SK-N-SH (cell line): ENCODE data around the gene CDKN1A. TPM values are rescaled to one million over a fixed set of nuclear protein-coding genes. Genes with fewer than 3 reads are reported as not detected.
"Not testable (repeated sequence)": the region's sequence is repeated elsewhere in the genome, so short reads cannot be mapped to it uniquely, and the experiment has no call there.

Source experiments
- CTCF ChIA-PET: fragments of 300-600, 350-600 bp; formaldehyde crosslinking; extraction: SDS; loops from one replicate; lab custom pipeline; 2021; lab: Yijun Ruan, JAX
- POLR2A ChIA-PET: fragments of 350-600 bp; sonication (Branson Sonifier 250); formaldehyde crosslinking; extraction: SDS; loops from one replicate; lab custom pipeline; 2020; ENCODE audit warnings: antibody characterized with exemption, inconsistent platforms; lab: Yijun Ruan, JAX
- DNase-seq: peaks from one replicate; pipeline ENCODE4 v3.0.0; 2012
- H2AFZ ChIP-seq: fragments of 200-600 bp; sonication (generic); 2 replicates; pipeline ENCODE4 v1.8.1; 2016; ENCODE audit warnings: antibody characterized with exemption, mild to moderate bottlenecking, low read depth
- H3F3A ChIP-seq: fragments of 200-600 bp; sonication (generic); replicated peaks from 2 replicates; pipeline ENCODE3; 2016; ENCODE audit warnings: antibody characterized with exemption, mild to moderate bottlenecking; ENCODE audit not compliant: insufficient read depth
- H3K27ac ChIP-seq, 2 experiments: fragments of 200-500 bp in 1 of 2; fragments of 200-600 bp in 1 of 2; sonication (Bioruptor generic) in 1 of 2; sonication (generic), shearing (Covaris generic) in 1 of 2; 2 replicates each; pipeline versions ENCODE4 v1.5.1 to v1.6.1; 2014 to 2016; ENCODE audit warnings: low read depth in 2 of 2, inconsistent platforms in 1 of 2, low read length in 1 of 2, mild to moderate bottlenecking in 1 of 2, mixed read lengths in 1 of 2
- H3K27me3 ChIP-seq: fragments of 200-600 bp; sonication (generic), shearing (Covaris generic); 2 replicates; pipeline ENCODE4 v1.6.1; 2016; ENCODE audit warnings: mixed run types; ENCODE audit not compliant: insufficient read depth
- H3K36me3 ChIP-seq, 2 experiments: fragments of 200-500 bp in 1 of 2; fragments of 200-600 bp in 1 of 2; sonication (Bioruptor generic) in 1 of 2; sonication (generic) in 1 of 2; replicated peaks in 1 of 2; 2 replicates each; pipeline versions ENCODE3 to v1.5.1; 2014 to 2016; ENCODE audit warnings: low read length in 1 of 2, mild to moderate bottlenecking in 1 of 2; ENCODE audit not compliant: insufficient read depth in 2 of 2, control insufficient read depth in 1 of 2
- H3K4me1 ChIP-seq, 2 experiments: fragments of 200-500 bp in 1 of 2; fragments of 200-600 bp in 1 of 2; sonication (Bioruptor generic) in 1 of 2; sonication (generic), shearing (Covaris generic) in 1 of 2; 2 replicates each; pipeline versions ENCODE4 v1.5.1 to v1.6.1; 2014 to 2016; ENCODE audit warnings: low read depth in 1 of 2, low read length in 1 of 2, mixed run types in 1 of 2; ENCODE audit not compliant: insufficient read depth in 2 of 2, control insufficient read depth in 1 of 2
- H3K4me2 ChIP-seq: fragments of 200-600 bp; sonication (generic), shearing (Covaris generic); 2 replicates; pipeline ENCODE4 v1.6.1; 2017; ENCODE audit warnings: mixed run types
- H3K4me3 ChIP-seq, 2 experiments: fragments of 200-500 bp in 1 of 2; fragments of 200-600 bp in 1 of 2; sonication (Bioruptor generic) in 1 of 2; sonication (generic), shearing (Covaris generic) in 1 of 2; 2 replicates each; pipeline versions ENCODE4 v1.5.1 to v1.8.1; 2014 to 2016; ENCODE audit warnings: low read depth in 2 of 2, inconsistent platforms in 1 of 2, low read length in 1 of 2, mild to moderate bottlenecking in 1 of 2, mixed read lengths in 1 of 2, moderate library complexity in 1 of 2
- H3K79me2 ChIP-seq: fragments of 200-600 bp; sonication (generic); 2 replicates; pipeline ENCODE4 v1.8.1; 2017; ENCODE audit warnings: mild to moderate bottlenecking; ENCODE audit not compliant: insufficient read depth
- H3K9ac ChIP-seq: fragments of 200-600 bp; sonication (generic); 2 replicates; pipeline ENCODE4 v1.6.1; 2017; ENCODE audit warnings: mixed run types
- H3K9me2 ChIP-seq: fragments of 200-600 bp; sonication (generic); 2 replicates; pipeline ENCODE4 v1.6.1; 2017; ENCODE audit warnings: mixed run types
- H3K9me3 ChIP-seq: fragments of 200-600 bp; sonication (generic); 2 replicates; pipeline ENCODE4 v1.6.1; 2017; ENCODE audit warnings: mixed run types, mild to moderate bottlenecking, moderate library complexity
- H4K20me1 ChIP-seq: fragments of 200-600 bp; sonication (generic); 2 replicates; pipeline ENCODE4 v1.6.1; 2017; ENCODE audit warnings: mild to moderate bottlenecking, mixed run types; ENCODE audit not compliant: insufficient read depth
- CHD2 ChIP-seq: fragments of 150-350 bp; IDR thresholded peaks from 2 replicates; pipeline ENCODE4 v1.6.1; 2018; ENCODE audit warnings: low read length; ENCODE audit not compliant: partially characterized antibody
- ELF1 ChIP-seq: IDR thresholded peaks from 2 replicates; pipeline ENCODE4 v1.4.0; 2012
- FOSL2 ChIP-seq: IDR thresholded peaks from 2 replicates; pipeline ENCODE4 v1.4.0; 2012; ENCODE audit warnings: low read depth, mild to moderate bottlenecking, moderate library complexity, borderline replicate concordance
- MAX ChIP-seq: IDR thresholded peaks from 2 replicates; pipeline ENCODE4 v1.4.0; 2012; ENCODE audit warnings: low read depth
- MXI1 ChIP-seq: IDR thresholded peaks from 2 replicates; pipeline ENCODE4 v1.6.1; 2012; ENCODE audit warnings: mild to moderate bottlenecking, low read depth, low read length, improper control_type of control experiment
- POLR2AphosphoS5 ChIP-seq: IDR thresholded peaks from 2 replicates; pipeline ENCODE4 v1.6.1; 2012; ENCODE audit warnings: low read depth, low read length
- RAD21 ChIP-seq: IDR thresholded peaks from 2 replicates; pipeline ENCODE4 v1.6.1; 2012; ENCODE audit warnings: mild to moderate bottlenecking, low read length
- RCOR1 ChIP-seq: fragments of 150-350 bp; IDR thresholded peaks from 2 replicates; pipeline ENCODE4 v1.6.1; 2017; ENCODE audit warnings: antibody characterized with exemption, low read length
- REST ChIP-seq: IDR thresholded peaks from 2 replicates; pipeline ENCODE4 v1.6.1; 2012; ENCODE audit warnings: mild to moderate bottlenecking, low read depth, low read length, moderate library complexity
- RFX5 ChIP-seq: IDR thresholded peaks from 2 replicates; pipeline ENCODE4 v1.6.1; 2012; ENCODE audit warnings: mild to moderate bottlenecking, improper control_type of control experiment, low read length
- SIN3A ChIP-seq: IDR thresholded peaks from 2 replicates; pipeline ENCODE4 v1.6.1; 2012; ENCODE audit warnings: low read depth, mild to moderate bottlenecking, low read length, moderate library complexity, borderline replicate concordance
- SMC3 ChIP-seq: IDR thresholded peaks from 2 replicates; pipeline ENCODE4 v1.6.1; 2012; ENCODE audit warnings: low read depth, low read length, improper control_type of control experiment
- TCF12 ChIP-seq: IDR thresholded peaks from 2 replicates; pipeline ENCODE4 v1.4.0; 2012
- TEAD4 ChIP-seq: IDR thresholded peaks from 2 replicates; pipeline ENCODE4 v1.4.0; 2012; ENCODE audit warnings: mild to moderate bottlenecking, borderline replicate concordance; ENCODE audit not compliant: insufficient read depth
- ZBTB33 ChIP-seq: IDR thresholded peaks from 2 replicates; pipeline ENCODE4 v1.4.0; 2012; ENCODE audit warnings: low read depth, borderline replicate concordance
- WGBS: methylation state at CpG from one replicate; pipeline ENCODE4 v1.1.6; 2017; ENCODE audit warnings: low lambda C conversion rate; 5-methylcytosine and 5-hydroxymethylcytosine counted together
- polyA plus RNA-seq, 3 experiments: library from polyadenylated mRNA; depleted of rRNA; stranded (reverse); fragments of >200 nt; gene quantifications; 2 replicates each; pipeline ENCODE4 v1.2.3, GENCODE V29; 2012

Gene CDKN1A
- polyA plus RNA-seq, 1 of the 3 experiments (the other 2 are of a cell fraction) = 747 TPM

GRCh38 chr6:36650848-36651478 is 27.6 kb upstream of the CDKN1A start:
- H3K27me3 ChIP-seq = peaks cover 5% of the 10 kb centered on the region; the same call in 1 of the 2 replicates
- 56% methylated on average over 2 of the region's 2 CpGs for WGBS
- H3K9ac ChIP-seq = no peak overlapping the region
- H3K27ac ChIP-seq = no peak overlapping the region
- H3K79me2 ChIP-seq = no peaks in the 10 kb centered on the region
- H3K9me2 ChIP-seq = no peaks in the 10 kb centered on the region
- H3K4me2 ChIP-seq = no peak overlapping the region
- no peak overlapping the region for H2AFZ ChIP-seq
- no peak for TF ChIP-seq TCF12
- no peak for TF ChIP-seq RAD21
- no peaks in the 10 kb centered on the region for H3K36me3 ChIP-seq
- H3K4me3 ChIP-seq = no peak overlapping the region
- H3K9me3 ChIP-seq = no peaks in the 10 kb centered on the region
- no peaks in the 10 kb centered on the region for H3F3A ChIP-seq
- no peak for DNase-seq
- POLR2A ChIA-PET = no interaction called here
- H4K20me1 ChIP-seq = no peaks in the 10 kb centered on the region
- CTCF ChIA-PET = no interaction called here
- H3K4me1 ChIP-seq = peaks cover 15 to 16% of the 10 kb centered on the region in 2 experiments; a peak in 2 of 4 replicates

GRCh38 chr6:36651659-36652379 is 26.7 kb upstream of the CDKN1A start:
- Histone ChIP-seq H3K79me2 (no peaks in the 10 kb centered on the region), H4K20me1 (no peaks in the 10 kb centered on the region), H3F3A (no peaks in the 10 kb centered on the region), H3K9ac (no peak overlapping the region), H3K36me3 (no peaks in the 10 kb centered on the region), H3K9me2 (no peaks in the 10 kb centered on the region), H2AFZ (no peak overlapping the region), H3K4me3 (no peak overlapping the region), H3K4me1 (peaks cover 15 to 16% of the 10 kb centered on the region in 2 experiments; a peak in 2 of 4 replicates), H3K27me3 (peaks cover 5% of the 10 kb centered on the region; the same call in 1 of the 2 replicates), H3K4me2 (no peak overlapping the region), H3K9me3 (no peaks in the 10 kb centered on the region), H3K27ac (no peak overlapping the region)
- ChIA-PET CTCF (interaction anchor here (0.8 kb wide), 1 partner anchor 28 kb away, joined by 3 read pairs; no protein-coding TSS in a partner anchor), POLR2A (no interaction called here)
- WGBS = 88% methylated on average over 11 of the region's 11 CpGs
- TF ChIP-seq SIN3A (no peak), ZBTB33 (no peak), ELF1 (no peak), RCOR1 (no peak), REST (no peak), MXI1 (no peak), SMC3 (no peak), FOSL2 (no peak), TEAD4 (no peak), RFX5 (no peak), RAD21 (no peak), POLR2AphosphoS5 (no peak), MAX (no peak), CHD2 (no peak)
- DNase-seq = no peak

- H3K27me3 ChIP-seq, H3K36me3 ChIP-seq, H3K9ac ChIP-seq, H3K4me3 ChIP-seq, H3K79me2 ChIP-seq, H2AFZ ChIP-seq, H3K9me2 ChIP-seq, H4K20me1 ChIP-seq, H3K4me2 ChIP-seq, H3F3A ChIP-seq, H3K9me3 ChIP-seq, DNase-seq: not testable (repeated sequence)
- WGBS = 66% methylated on average over 5 of the region's 5 CpGs
- Histone ChIP-seq H3K27ac (peak overlapping the region in 1 of 2 experiments; percentile 94; a peak in 2 of 4 replicates), H3K4me1 (peaks cover 10 to 21% of the 10 kb centered on the region in 2 experiments; a peak in 2 of 4 replicates)
- CTCF ChIA-PET = interaction anchor here (0.6 to 1.5 kb wide), 6 partner anchors 25 to 110 kb away, joined by 3 to 4 read pairs (median 3); no protein-coding TSS in a partner anchor
- POLR2A ChIA-PET = interaction anchor here (1.4 to 1.7 kb wide), 2 partner anchors 23 to 25 kb away, joined by 7 to 12 read pairs; partner anchors contain the start of gene CDKN1A
Observed at GRCh38 chr6:36654469-36654868, 24.0 kb upstream of the CDKN1A start.
